Endothelial cell of umbilical vein (primary cell): ENCODE measurements around the gene WFIKKN1. TPM values are rescaled to one million over a fixed set of nuclear protein-coding genes. Genes with fewer than 3 reads are reported as not detected.

Experiments
- BruUV-seq: library from RNA; stranded (reverse); fragments of 400-500 nt; replicated peaks from 2 replicates; lab custom pipeline; 2021; lab: Mats Ljungman, UMichigan
- CTCF ChIA-PET: fragments of 300-600, 350-600 bp; sonication (Branson Sonifier 250); formaldehyde crosslinking; loops from one replicate; lab custom pipeline; 2021; ENCODE audit warnings: antibody characterized with exemption, inconsistent platforms; lab: Charles Lee
- POLR2A ChIA-PET: fragments of 300-600, 350-600 bp; sonication (Branson Sonifier 250); formaldehyde crosslinking; loops from one replicate; lab custom pipeline; 2021; ENCODE audit warnings: antibody characterized with exemption, inconsistent platforms; lab: Charles Lee
- DNase-seq: peaks from one replicate; pipeline ENCODE4 v3.0.0-alpha.2; 2011; ENCODE audit warnings: low read depth, low spot score
- FAIRE-seq: peaks from 2 replicates; lab custom pipeline; 2011; peaks lifted over from hg19 to GRCh38; lab: Jason Lieb, UNC
- H2AFZ ChIP-seq: 2 replicates; pipeline ENCODE4 v1.6.0; 2012; ENCODE audit warnings: low read depth, low read length, control low read depth, inconsistent platforms
- H3K27ac ChIP-seq: 2 replicates; pipeline ENCODE4 v1.5.1; 2011; ENCODE audit warnings: low read depth, mild to moderate bottlenecking, control low read depth, low read length, moderate library complexity; ENCODE audit not compliant: insufficient read depth
- H3K27me3 ChIP-seq, 2 experiments: 2 replicates each; pipeline versions ENCODE4 v1.6.0 to v1.6.1; 2011; ENCODE audit warnings: low read length in 2 of 2, mixed read lengths in 1 of 2; ENCODE audit not compliant: control insufficient read depth in 2 of 2, insufficient read depth in 2 of 2
- H3K36me3 ChIP-seq, 2 experiments: 2 replicates in 1 of 2; 3 replicates in 1 of 2; pipeline ENCODE4 v1.5.1; 2011; ENCODE audit warnings: low read length in 2 of 2, mild to moderate bottlenecking in 1 of 2, moderate library complexity in 1 of 2; ENCODE audit not compliant: control insufficient read depth in 2 of 2, insufficient read depth in 2 of 2; ENCODE audit errors: extremely low read depth in 1 of 2
- H3K4me1 ChIP-seq: 3 replicates; pipeline ENCODE4 v1.5.1; 2011; ENCODE audit warnings: mild to moderate bottlenecking, low read length; ENCODE audit not compliant: control insufficient read depth, insufficient read depth; ENCODE audit errors: extremely low read depth
- H3K4me2 ChIP-seq: 2 replicates; pipeline ENCODE4 v1.6.1; 2011; ENCODE audit warnings: low read length, control low read depth, mixed read lengths; ENCODE audit not compliant: insufficient read depth
- H3K4me3 ChIP-seq, 3 experiments: fragments of 200-600 bp in 1 of 3; sonication (generic), shearing (Covaris generic) in 1 of 3; replicated peaks in 1 of 3; 2 replicates each; pipeline ENCODE4 v1.5.1; 2011 to 2016; ENCODE audit warnings: control low read depth in 3 of 3, low read length in 3 of 3, mild to moderate bottlenecking in 2 of 3, inconsistent platforms in 1 of 3, low read depth in 1 of 3, moderate library complexity in 1 of 3; ENCODE audit not compliant: insufficient read depth in 1 of 3
- H3K79me2 ChIP-seq: 2 replicates; pipeline ENCODE4 v1.6.0; 2012; ENCODE audit warnings: low read length, inconsistent platforms; ENCODE audit not compliant: control insufficient read depth, insufficient read depth
- H3K9ac ChIP-seq: replicated peaks from 2 replicates; pipeline ENCODE3; 2011; ENCODE audit warnings: low read length, control low read depth; ENCODE audit not compliant: insufficient read depth; ENCODE audit errors: extremely low read depth
- H3K9me1 ChIP-seq: replicated peaks from 3 replicates; pipeline ENCODE4 v1.6.0; 2011; ENCODE audit warnings: mild to moderate bottlenecking, low read length; ENCODE audit not compliant: control insufficient read depth, insufficient read depth; ENCODE audit errors: extremely low read depth
- H3K9me3 ChIP-seq: replicated peaks from 2 replicates; pipeline ENCODE4 v1.5.1; 2012; ENCODE audit warnings: low read length, inconsistent platforms; ENCODE audit not compliant: control insufficient read depth, insufficient read depth
- H4K20me1 ChIP-seq: replicated peaks from 2 replicates; pipeline ENCODE3; 2011; ENCODE audit warnings: mild to moderate bottlenecking, low read length; ENCODE audit not compliant: control insufficient read depth, insufficient read depth; ENCODE audit errors: extremely low read depth
- CTCF ChIP-seq, 2 donors: IDR thresholded peaks; 1 replicate in 1 of 2; 2 replicates in 1 of 2; pipeline ENCODE4 v1.5.1; 2011; ENCODE audit warnings: low read length in 2 of 2, mild to moderate bottlenecking in 2 of 2, moderate library complexity in 2 of 2, control low read depth in 1 of 2, inconsistent platforms in 1 of 2, low read depth in 1 of 2; ENCODE audit not compliant: insufficient read depth in 1 of 2; ENCODE audit errors: extremely low read depth in 1 of 2
- EZH2 ChIP-seq: IDR thresholded peaks from 2 replicates; pipeline ENCODE4 v1.6.1; 2012; ENCODE audit warnings: borderline replicate concordance, low read depth, mild to moderate bottlenecking, moderate library complexity, low read length, inconsistent platforms; ENCODE audit not compliant: severe bottlenecking
- FOS ChIP-seq: IDR thresholded peaks from 2 replicates; pipeline ENCODE4 v1.6.1; 2011; ENCODE audit warnings: mild to moderate bottlenecking, low read length, moderate library complexity, borderline replicate concordance; ENCODE audit not compliant: insufficient read depth
- GATA2 ChIP-seq: IDR thresholded peaks from 2 replicates; pipeline ENCODE4 v1.7.0; 2011; ENCODE audit warnings: low read depth, mild to moderate bottlenecking, moderate library complexity, mixed read lengths, low read length; ENCODE audit not compliant: insufficient read length, insufficient read depth
- JUN ChIP-seq: IDR thresholded peaks from 2 replicates; pipeline ENCODE4 v1.6.1; 2011; ENCODE audit warnings: borderline replicate concordance, low read depth; ENCODE audit not compliant: insufficient read length, insufficient read depth
- MAX ChIP-seq: IDR thresholded peaks from 2 replicates; pipeline ENCODE4 v1.6.1; 2011; ENCODE audit not compliant: insufficient read depth, insufficient read length
- MYC ChIP-seq: IDR thresholded peaks from one replicate; pipeline ENCODE4 v1.6.1; 2011; ENCODE audit warnings: mild to moderate bottlenecking, low read depth, low read length
- POLR2A ChIP-seq: IDR thresholded peaks from 2 replicates; pipeline ENCODE4 v1.6.1; 2012; ENCODE audit warnings: low read depth, mild to moderate bottlenecking, control low read depth, low read length
- POLR2AphosphoS5 ChIP-seq: IDR thresholded peaks from 2 replicates; pipeline ENCODE4 v1.6.1; 2012; ENCODE audit warnings: low read depth, mild to moderate bottlenecking, control low read depth, low read length, moderate library complexity; ENCODE audit not compliant: insufficient read depth
- dilution Hi-C: fragments of 300-500 bp; cut with MboI; formaldehyde crosslinking; loops from one replicate; pipeline ENCODE4 v1.15.0; 2019; ENCODE audit warnings: low sequenced_read_pairs; ENCODE audit not compliant: extremely low pct_ligation_motif_present
- intact Hi-C: fragments of 100-400 bp; cut with micrococcal nuclease; formaldehyde crosslinking; loops from one replicate; pipeline ENCODE4 v1.10.0; 2022
- polyA plus RNA-seq, 4 experiments: library from polyadenylated mRNA; depleted of rRNA in 3 of 4; stranded (reverse) in 3 of 4; unstranded in 1 of 4; fragments of >200 nt; gene quantifications; 2 replicates each; pipeline versions ENCODE4 v1.2.1 to v1.2.3, GENCODE V29; 2011 to 2012; ENCODE audit warnings: missing spikeins in 1 of 4
- total RNA-seq: library from RNA; stranded (reverse); gene quantifications from 2 replicates; pipeline ENCODE4 v1.2.3, GENCODE V29; 2021

WFIKKN1 gene
- total and polyA plus RNA-seq, 2 donors (not counting 3 experiments of a cell fraction or from before 2014, with no cell fraction given): 0.06 to 0.40 TPM

GRCh38 chr16:629833-630248 lies 944 bp upstream of the WFIKKN1 start:
- no peak for TF ChIP-seq JUN
- TF ChIP-seq MYC: no peak
- no peak for TF ChIP-seq EZH2
- no peak for TF ChIP-seq FOS
- no peak for TF ChIP-seq MAX
- no peak for TF ChIP-seq GATA2
- TF ChIP-seq CTCF (IDR thresholded peaks at IDR 0.05; ENCODE audit: extremely low read depth in 1 of 2, insufficient read depth in 1 of 2, low read depth in 1 of 2, low read length in 2 of 2): no peak
- TF ChIP-seq POLR2AphosphoS5: no peak
- TF ChIP-seq POLR2A: no peak
- intact Hi-C loops (no loop called here), dilution Hi-C loops (no loop called here)
- Histone ChIP-seq H3K9me1 (no peaks in the 10 kb centered on the region), H3K9me3 (no peaks in the 10 kb centered on the region), H3K27me3 (no peaks in the 10 kb centered on the region), H3K36me3 (peaks cover 0 to 5% of the 10 kb centered on the region in 2 experiments), H3K27ac (no peak overlapping the region), H3K79me2 (peaks cover 2% of the 10 kb centered on the region), H3K4me2 (no peak overlapping the region), H4K20me1 (no peaks in the 10 kb centered on the region), H3K4me1 (peaks cover 3% of the 10 kb centered on the region), H2AFZ (no peak overlapping the region), H3K9ac (no peak overlapping the region), H3K4me3 (no peak overlapping the region)
- no peak for FAIRE-seq
- DNase-seq: no peak
- ChIA-PET POLR2A (no interaction called here), CTCF (no interaction called here)
- BruUV-seq: no TSS peak
